ENCODE results near the gene IGFBP5. TPM values are rescaled to one million over a fixed set of nuclear protein-coding genes. Genes with fewer than 3 reads are reported as not detected.

Gene IGFBP5
- total RNA-seq, 1 experiment from 2014 or later, result not detected

DNA sequence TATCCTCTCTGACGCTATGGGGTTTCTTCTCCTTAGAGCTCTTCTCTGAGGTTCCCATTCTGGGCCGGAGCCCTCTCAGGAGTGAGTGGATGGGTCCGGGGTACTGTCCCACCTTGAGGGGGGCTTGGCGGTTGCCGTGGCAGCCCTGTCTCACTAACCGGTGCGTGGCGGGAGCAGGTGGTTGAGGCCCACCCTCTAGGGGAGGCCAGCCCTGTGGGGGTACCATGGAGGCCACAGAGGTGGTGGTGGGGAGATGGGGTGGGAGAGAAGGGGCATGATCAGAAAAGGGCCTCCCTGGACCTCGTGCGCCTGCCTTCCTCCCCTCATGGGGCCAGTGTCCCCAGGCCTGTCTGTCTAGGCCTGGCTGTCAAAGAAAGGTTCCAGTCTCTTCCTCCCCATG is 22.3 kb downstream of the IGFBP5 start:
- no peak overlapping the region for H2AFZ ChIP-seq (ENCODE audit: low read length)
- no peaks in the 10 kb centered on the region for H4K20me1 ChIP-seq (ENCODE audit: insufficient read depth, low read depth, low read length)
- H3K27me3 ChIP-seq (ENCODE audit: low read length), result no peaks in the 10 kb centered on the region
- H3K4me1 ChIP-seq (ENCODE audit: low read length), result no peaks in the 10 kb centered on the region
- H3K27ac ChIP-seq (ENCODE audit: low read length), result no peak overlapping the region
- no peak for DNase-seq
- no peaks in the 10 kb centered on the region for H3K9me2 ChIP-seq (replicated peaks; ENCODE audit: insufficient read depth, low read length)
- H3K4me2 ChIP-seq (ENCODE audit: low read depth, low read length, poor library complexity, severe bottlenecking), result no peak overlapping the region
- no peaks in the 10 kb centered on the region for H3K9me3 ChIP-seq (ENCODE audit: low read length)
- H3K36me3 ChIP-seq (ENCODE audit: insufficient read depth, low read length), result no peaks in the 10 kb centered on the region
- no peaks in the 10 kb centered on the region for H3K79me2 ChIP-seq (ENCODE audit: low read length)
- H3K9ac ChIP-seq (ENCODE audit: low read length), result no peak overlapping the region
- H3K4me3 ChIP-seq (ENCODE audit: low read length), result no peak overlapping the region

DNA sequence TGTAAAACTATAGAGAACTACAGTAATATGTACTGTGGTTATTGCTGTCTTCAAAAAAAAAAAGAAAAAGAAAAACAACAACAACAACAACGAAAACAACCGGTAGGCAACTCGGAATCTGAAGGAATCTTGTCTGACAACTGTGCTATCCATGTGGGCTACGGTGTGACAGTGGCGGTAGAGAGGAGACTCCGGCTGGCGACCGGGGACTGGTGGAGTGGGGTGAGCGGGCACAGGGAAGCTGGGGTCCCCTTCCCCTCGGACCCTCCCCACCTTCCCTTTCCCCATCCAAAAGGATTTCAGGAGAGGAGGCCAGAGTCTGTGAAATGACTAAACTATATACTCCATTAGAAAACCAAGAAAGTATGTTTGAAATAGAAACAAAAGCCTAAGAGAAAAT is 22.9 kb downstream of the IGFBP5 start:
- no peaks in the 10 kb centered on the region for H3K4me1 ChIP-seq (ENCODE audit: low read length)
- H3K4me3 ChIP-seq (ENCODE audit: low read length), result no peak overlapping the region
- DNase-seq, result no peak
- no peaks in the 10 kb centered on the region for H3K27me3 ChIP-seq (ENCODE audit: low read length)
- no peak overlapping the region for H3K4me2 ChIP-seq (ENCODE audit: low read depth, low read length, poor library complexity, severe bottlenecking)
- no peak overlapping the region for H3K27ac ChIP-seq (ENCODE audit: low read length)
- no peaks in the 10 kb centered on the region for H3K36me3 ChIP-seq (ENCODE audit: insufficient read depth, low read length)
- H2AFZ ChIP-seq (ENCODE audit: low read length), result no peak overlapping the region
- H4K20me1 ChIP-seq (ENCODE audit: insufficient read depth, low read depth, low read length), result no peaks in the 10 kb centered on the region
- H3K9ac ChIP-seq (ENCODE audit: low read length), result no peak overlapping the region
- H3K79me2 ChIP-seq (ENCODE audit: low read length), result no peaks in the 10 kb centered on the region
- H3K9me2 ChIP-seq (replicated peaks; ENCODE audit: insufficient read depth, low read length), result no peaks in the 10 kb centered on the region
- no peaks in the 10 kb centered on the region for H3K9me3 ChIP-seq (ENCODE audit: low read length)

GRCh38 chr2:216671791-216672343 is 23.5 kb downstream of the IGFBP5 start:
- Histone ChIP-seq H3K27ac (ENCODE audit: low read length) (no peak overlapping the region), H2AFZ (ENCODE audit: low read length) (no peak overlapping the region), H3K4me2 (ENCODE audit: low read depth, low read length, poor library complexity, severe bottlenecking) (no peak overlapping the region), H4K20me1 (ENCODE audit: insufficient read depth, low read depth, low read length) (no peaks in the 10 kb centered on the region), H3K27me3 (ENCODE audit: low read length) (no peaks in the 10 kb centered on the region), H3K79me2 (ENCODE audit: low read length) (no peaks in the 10 kb centered on the region), H3K4me1 (ENCODE audit: low read length) (no peaks in the 10 kb centered on the region), H3K36me3 (ENCODE audit: insufficient read depth, low read length) (no peaks in the 10 kb centered on the region), H3K9me3 (ENCODE audit: low read length) (no peaks in the 10 kb centered on the region), H3K9ac (ENCODE audit: low read length) (no peak overlapping the region), H3K9me2 (replicated peaks; ENCODE audit: insufficient read depth, low read length) (no peaks in the 10 kb centered on the region), H3K4me3 (ENCODE audit: low read length) (no peak overlapping the region)
- no peak for DNase-seq

DNA sequence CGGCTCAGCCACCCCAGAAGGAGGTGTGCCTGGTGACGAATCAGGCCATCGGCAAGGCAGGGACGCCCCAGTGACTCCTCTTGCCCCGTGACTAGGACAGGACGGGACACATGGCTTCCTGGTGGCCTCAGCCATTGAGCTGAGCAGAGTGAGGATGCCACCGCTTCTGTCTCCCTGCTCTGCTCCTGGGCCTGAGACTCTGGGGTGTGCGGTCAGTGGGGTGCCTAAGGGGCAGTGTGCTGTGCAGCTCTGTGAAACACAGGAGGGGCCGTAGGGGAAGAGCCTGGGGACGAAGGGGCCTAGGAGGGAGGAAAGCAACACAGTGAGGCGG is 24.3 kb downstream of the IGFBP5 start:
- Histone ChIP-seq H3K4me3 (ENCODE audit: low read length) (no peak overlapping the region), H3K4me1 (ENCODE audit: low read length) (no peaks in the 10 kb centered on the region), H3K9me2 (replicated peaks; ENCODE audit: insufficient read depth, low read length) (no peaks in the 10 kb centered on the region), H3K9ac (ENCODE audit: low read length) (no peak overlapping the region), H2AFZ (ENCODE audit: low read length) (no peak overlapping the region), H3K79me2 (ENCODE audit: low read length) (no peaks in the 10 kb centered on the region), H3K27ac (ENCODE audit: low read length) (no peak overlapping the region), H3K9me3 (ENCODE audit: low read length) (no peaks in the 10 kb centered on the region), H4K20me1 (ENCODE audit: insufficient read depth, low read depth, low read length) (no peaks in the 10 kb centered on the region), H3K27me3 (ENCODE audit: low read length) (no peaks in the 10 kb centered on the region), H3K36me3 (ENCODE audit: insufficient read depth, low read length) (no peaks in the 10 kb centered on the region), H3K4me2 (ENCODE audit: low read depth, low read length, poor library complexity, severe bottlenecking) (no peak overlapping the region)
- DNase-seq, result no peak

GRCh38 chr2:216670266-216671080 is 24.9 kb downstream of the IGFBP5 start:
- no peaks in the 10 kb centered on the region for H3K9me2 ChIP-seq (replicated peaks; ENCODE audit: insufficient read depth, low read length)
- no peak overlapping the region for H2AFZ ChIP-seq (ENCODE audit: low read length)
- no peaks in the 10 kb centered on the region for H4K20me1 ChIP-seq (ENCODE audit: insufficient read depth, low read depth, low read length)
- no peaks in the 10 kb centered on the region for H3K9me3 ChIP-seq (ENCODE audit: low read length)
- H3K9ac ChIP-seq (ENCODE audit: low read length), result no peak overlapping the region
- no peaks in the 10 kb centered on the region for H3K36me3 ChIP-seq (ENCODE audit: insufficient read depth, low read length)
- no peaks in the 10 kb centered on the region for H3K4me1 ChIP-seq (ENCODE audit: low read length)
- no peaks in the 10 kb centered on the region for H3K27me3 ChIP-seq (ENCODE audit: low read length)
- H3K79me2 ChIP-seq (ENCODE audit: low read length), result no peaks in the 10 kb centered on the region
- DNase-seq, result no peak
- no peak overlapping the region for H3K4me3 ChIP-seq (ENCODE audit: low read length)
- H3K27ac ChIP-seq (ENCODE audit: low read length), result no peak overlapping the region
- no peak overlapping the region for H3K4me2 ChIP-seq (ENCODE audit: low read depth, low read length, poor library complexity, severe bottlenecking)

GRCh38 chr2:216666461-216667233 is 28.7 kb downstream of the IGFBP5 start:
- H3K4me2 ChIP-seq (ENCODE audit: low read depth, low read length, poor library complexity, severe bottlenecking), result no peak overlapping the region
- H3K9ac ChIP-seq (ENCODE audit: low read length), result no peak overlapping the region
- H3K4me1 ChIP-seq (ENCODE audit: low read length), result peaks cover 6% of the 10 kb centered on the region
- no peak overlapping the region for H3K4me3 ChIP-seq (ENCODE audit: low read length)
- no peak overlapping the region for H2AFZ ChIP-seq (ENCODE audit: low read length)
- no peaks in the 10 kb centered on the region for H3K27me3 ChIP-seq (ENCODE audit: low read length)
- H3K27ac ChIP-seq (ENCODE audit: low read length), result no peak overlapping the region
- H3K9me3 ChIP-seq (ENCODE audit: low read length), result no peaks in the 10 kb centered on the region
- H3K36me3 ChIP-seq (ENCODE audit: insufficient read depth, low read length), result no peaks in the 10 kb centered on the region
- no peaks in the 10 kb centered on the region for H4K20me1 ChIP-seq (ENCODE audit: insufficient read depth, low read depth, low read length)
- DNase-seq, result peak; percentile 88
- H3K9me2 ChIP-seq (replicated peaks; ENCODE audit: insufficient read depth, low read length), result no peaks in the 10 kb centered on the region
- H3K79me2 ChIP-seq (ENCODE audit: low read length), result no peaks in the 10 kb centered on the region

DNA sequence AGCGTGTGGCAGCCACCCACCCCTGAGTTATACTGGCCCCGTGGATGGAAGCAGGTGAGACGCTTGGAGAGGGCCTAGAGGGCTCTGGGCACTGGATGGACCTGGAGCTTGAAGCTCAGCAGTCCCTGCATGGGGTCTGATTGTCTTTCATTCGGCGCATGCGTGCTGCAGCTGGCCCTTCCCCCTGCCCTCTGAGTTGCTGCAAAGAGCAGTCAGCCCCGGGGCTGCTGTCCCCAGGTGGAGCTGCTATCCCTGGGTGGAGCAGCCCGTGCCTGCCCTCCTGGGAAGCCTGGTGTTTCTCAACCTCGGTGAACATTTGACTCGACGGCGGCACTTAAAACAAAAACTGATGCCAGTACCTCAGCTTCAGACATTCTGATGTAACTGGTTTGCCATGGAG is 29.6 kb downstream of the IGFBP5 start:
- H4K20me1 ChIP-seq (ENCODE audit: insufficient read depth, low read depth, low read length), result no peaks in the 10 kb centered on the region
- H3K9me2 ChIP-seq (replicated peaks; ENCODE audit: insufficient read depth, low read length), result no peaks in the 10 kb centered on the region
- no peak overlapping the region for H3K27ac ChIP-seq (ENCODE audit: low read length)
- peaks cover 6% of the 10 kb centered on the region for H3K4me1 ChIP-seq (ENCODE audit: low read length)
- H3K27me3 ChIP-seq (ENCODE audit: low read length), result no peaks in the 10 kb centered on the region
- no peak overlapping the region for H3K9ac ChIP-seq (ENCODE audit: low read length)
- no peak overlapping the region for H3K4me3 ChIP-seq (ENCODE audit: low read length)
- no peaks in the 10 kb centered on the region for H3K79me2 ChIP-seq (ENCODE audit: low read length)
- H3K4me2 ChIP-seq (ENCODE audit: low read depth, low read length, poor library complexity, severe bottlenecking), result no peak overlapping the region
- no peak overlapping the region for H2AFZ ChIP-seq (ENCODE audit: low read length)
- no peak for DNase-seq
- no peaks in the 10 kb centered on the region for H3K36me3 ChIP-seq (ENCODE audit: insufficient read depth, low read length)
- H3K9me3 ChIP-seq (ENCODE audit: low read length), result no peaks in the 10 kb centered on the region

GRCh38 chr2:216665242-216665641 is 30.1 kb downstream of the IGFBP5 start:
- H3K79me2 ChIP-seq (ENCODE audit: low read length), result no peaks in the 10 kb centered on the region
- H4K20me1 ChIP-seq (ENCODE audit: insufficient read depth, low read depth, low read length), result no peaks in the 10 kb centered on the region
- H3K27ac ChIP-seq (ENCODE audit: low read length), result no peak overlapping the region
- no peaks in the 10 kb centered on the region for H3K36me3 ChIP-seq (ENCODE audit: insufficient read depth, low read length)
- no peaks in the 10 kb centered on the region for H3K9me2 ChIP-seq (replicated peaks; ENCODE audit: insufficient read depth, low read length)
- no peaks in the 10 kb centered on the region for H3K27me3 ChIP-seq (ENCODE audit: low read length)
- DNase-seq, result no peak
- H3K4me2 ChIP-seq (ENCODE audit: low read depth, low read length, poor library complexity, severe bottlenecking), result no peak overlapping the region
- no peak overlapping the region for H2AFZ ChIP-seq (ENCODE audit: low read length)
- H3K9me3 ChIP-seq (ENCODE audit: low read length), result no peaks in the 10 kb centered on the region
- peaks cover 6% of the 10 kb centered on the region for H3K4me1 ChIP-seq (ENCODE audit: low read length)
- H3K4me3 ChIP-seq (ENCODE audit: low read length), result no peak overlapping the region
- no peak overlapping the region for H3K9ac ChIP-seq (ENCODE audit: low read length)

All from Karpas-422 (cell line).